Thymus (tissue), 11 donors: Measurements from ENCODE around the gene LGALS7B. TPM values are rescaled to one million over a fixed set of nuclear protein-coding genes. Genes with fewer than 3 reads are reported as not detected.

Experiments used
- DNase-seq, 9 donors: peaks; one replicate each; pipeline ENCODE4 v3.0.0-alpha.2; 2013; ENCODE audit warnings: low spot score in 9 of 9, low read depth in 6 of 9, missing footprints in 1 of 9
- H3K27ac ChIP-seq, 2 donors: one replicate each; pipeline ENCODE4 v1.5.1; 2013; ENCODE audit warnings: control low read depth in 1 of 2, low read depth in 1 of 2, low read length in 1 of 2, mild to moderate bottlenecking in 1 of 2, moderate library complexity in 1 of 2
- H3K27me3 ChIP-seq, 2 donors: one replicate each; pipeline ENCODE4 v1.5.1; 2013; ENCODE audit warnings: low read length in 1 of 2; ENCODE audit not compliant: control insufficient read depth in 2 of 2, insufficient read depth in 1 of 2
- H3K36me3 ChIP-seq, 2 donors: one replicate each; pipeline ENCODE4 v1.5.1; 2013; ENCODE audit warnings: low read length in 1 of 2, mild to moderate bottlenecking in 1 of 2, moderate library complexity in 1 of 2; ENCODE audit not compliant: control insufficient read depth in 2 of 2, insufficient read depth in 2 of 2
- H3K4me1 ChIP-seq, 2 donors: one replicate each; pipeline ENCODE4 v1.5.1; 2013; ENCODE audit warnings: low read length in 2 of 2; ENCODE audit not compliant: control insufficient read depth in 2 of 2, insufficient read depth in 2 of 2
- H3K4me3 ChIP-seq, 2 donors: one replicate each; pipeline ENCODE4 v1.5.1; 2013; ENCODE audit warnings: low read length in 2 of 2, control low read depth in 1 of 2, mild to moderate bottlenecking in 1 of 2
- H3K9me3 ChIP-seq, 2 donors: one replicate each; pipeline ENCODE4 v1.5.1; 2013; ENCODE audit warnings: low read length in 1 of 2, mild to moderate bottlenecking in 1 of 2; ENCODE audit not compliant: control insufficient read depth in 2 of 2, insufficient read depth in 1 of 2
- WGBS: extraction: QIAGEN DNeasy Blood & Tissue Kit; methylation state at CpG from one replicate; pipeline ENCODE4 v1.1.7; 2013; 5-methylcytosine and 5-hydroxymethylcytosine counted together
- polyA plus RNA-seq: library from polyadenylated mRNA; stranded (reverse); fragments of 200-250 nt; gene quantifications from one replicate; pipeline ENCODE4 v1.2.3, GENCODE V29; 2013
- total RNA-seq: library from RNA; stranded (reverse); fragments of 120-200 nt; gene quantifications from one replicate; pipeline ENCODE4 v1.2.4, GENCODE V29; 2013
- donor health status: healthy.

LGALS7B gene
- total and polyA plus RNA-seq, 2 donors: 14.7 to 234 TPM

DNA sequence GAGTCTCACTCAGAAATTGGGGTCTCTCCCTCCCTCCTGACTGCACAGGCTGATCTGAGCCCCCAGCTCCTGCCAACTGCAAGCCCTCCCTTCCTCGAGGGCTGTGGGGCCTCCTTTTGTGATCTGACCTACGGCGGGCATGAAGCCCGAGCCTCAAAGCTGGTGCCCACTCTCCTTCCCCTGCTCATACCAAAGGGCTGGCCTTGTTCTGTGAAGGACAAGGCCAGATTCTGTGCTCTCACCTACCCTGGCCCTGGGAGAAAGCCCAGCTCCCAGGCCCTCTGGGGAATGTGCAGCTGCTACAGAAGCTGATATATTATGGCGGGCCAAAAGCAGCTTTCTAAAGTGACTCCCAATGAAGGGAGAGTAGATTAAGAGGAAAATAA is 51.6 kb downstream of the LGALS7B start:
- no peak for DNase-seq
- H3K27ac ChIP-seq: no peak overlapping the region
- no peak overlapping the region for H3K4me3 ChIP-seq
- peaks cover 97 to 98% of the 10 kb centered on the region in 2 donors for H3K36me3 ChIP-seq
- H3K4me1 ChIP-seq: peaks cover 9 to 34% of the 10 kb centered on the region in 2 donors
- no peaks in the 10 kb centered on the region for H3K9me3 ChIP-seq
- H3K27me3 ChIP-seq: no peaks in the 10 kb centered on the region
- 97% methylated on average over 5 of the region's 5 CpGs for whole genome bisulfite sequencing

Other genes starting within 250 kb of the LGALS7B start
- 24.6 TPM for gene MAP4K1, start 171.2 kb upstream of the LGALS7B start, total RNA-seq
- 82.9 TPM for gene MAP4K1, start 171.2 kb upstream of the LGALS7B start, polyA plus RNA-seq
- 317 TPM for gene EIF3K, start 170.0 kb upstream of the LGALS7B start, total RNA-seq
- gene EIF3K, start 170.0 kb upstream of the LGALS7B start, polyA plus RNA-seq: 268 TPM
- 23.8 TPM for gene ACTN4, start 141.6 kb upstream of the LGALS7B start, total RNA-seq
- 124 TPM for gene ACTN4, start 141.6 kb upstream of the LGALS7B start, polyA plus RNA-seq
- gene CAPN12, start 44.7 kb upstream of the LGALS7B start, total RNA-seq: 1.6 TPM
- 6.5 TPM for gene CAPN12, start 44.7 kb upstream of the LGALS7B start, polyA plus RNA-seq
- 7.0 TPM for gene LGALS7, start 15.7 kb upstream of the LGALS7B start, total RNA-seq
- 129 TPM for gene LGALS7, start 15.7 kb upstream of the LGALS7B start, polyA plus RNA-seq
- gene LGALS4, start 23.7 kb downstream of the LGALS7B start, total RNA-seq: 1.1 TPM
- gene LGALS4, start 23.7 kb downstream of the LGALS7B start, polyA plus RNA-seq: 6.8 TPM
- 37.4 TPM for gene ECH1, start 42.6 kb downstream of the LGALS7B start, total RNA-seq
- 178 TPM for gene ECH1, start 42.6 kb downstream of the LGALS7B start, polyA plus RNA-seq
- gene HNRNPL, start 60.8 kb downstream of the LGALS7B start, total RNA-seq: 269 TPM
- gene HNRNPL, start 60.8 kb downstream of the LGALS7B start, polyA plus RNA-seq: 198 TPM
- gene RINL, start 89.1 kb downstream of the LGALS7B start, total RNA-seq: 26.9 TPM
- gene RINL, start 89.1 kb downstream of the LGALS7B start, polyA plus RNA-seq: 38.2 TPM
- gene SIRT2, start 110.4 kb downstream of the LGALS7B start, total RNA-seq: 26.8 TPM
- 38.3 TPM for gene SIRT2, start 110.4 kb downstream of the LGALS7B start, polyA plus RNA-seq
- gene NFKBIB, start 110.8 kb downstream of the LGALS7B start, total RNA-seq: 12.6 TPM
- gene NFKBIB, start 110.8 kb downstream of the LGALS7B start, polyA plus RNA-seq: 23.6 TPM
- gene CCER2, start 123.0 kb downstream of the LGALS7B start, total RNA-seq: 0.28 TPM
- gene CCER2, start 123.0 kb downstream of the LGALS7B start, polyA plus RNA-seq: 2.1 TPM
- 15.0 TPM for gene SARS2, start 141.6 kb downstream of the LGALS7B start, total RNA-seq
- gene SARS2, start 141.6 kb downstream of the LGALS7B start, polyA plus RNA-seq: 30.9 TPM
- gene MRPS12, start 141.7 kb downstream of the LGALS7B start, total RNA-seq: 32.1 TPM
- gene MRPS12, start 141.7 kb downstream of the LGALS7B start, polyA plus RNA-seq: 26.2 TPM
- gene FBXO17, start 186.5 kb downstream of the LGALS7B start, total RNA-seq: 3.8 TPM
- 4.0 TPM for gene FBXO17, start 186.5 kb downstream of the LGALS7B start, polyA plus RNA-seq
- gene FBXO27, start 243.3 kb downstream of the LGALS7B start, total RNA-seq: 2.6 TPM
- gene FBXO27, start 243.3 kb downstream of the LGALS7B start, polyA plus RNA-seq: 9.0 TPM